GM21447 (cell line): ENCODE results near the gene PTPRN2.

Experiments
- ATAC-seq: cut with Tn5 transposase; IDR thresholded peaks from one replicate; pipeline ENCODE4 v1.9.1; 2021; ENCODE audit not compliant: unreplicated experiment

PTPRN2 gene

DNA sequence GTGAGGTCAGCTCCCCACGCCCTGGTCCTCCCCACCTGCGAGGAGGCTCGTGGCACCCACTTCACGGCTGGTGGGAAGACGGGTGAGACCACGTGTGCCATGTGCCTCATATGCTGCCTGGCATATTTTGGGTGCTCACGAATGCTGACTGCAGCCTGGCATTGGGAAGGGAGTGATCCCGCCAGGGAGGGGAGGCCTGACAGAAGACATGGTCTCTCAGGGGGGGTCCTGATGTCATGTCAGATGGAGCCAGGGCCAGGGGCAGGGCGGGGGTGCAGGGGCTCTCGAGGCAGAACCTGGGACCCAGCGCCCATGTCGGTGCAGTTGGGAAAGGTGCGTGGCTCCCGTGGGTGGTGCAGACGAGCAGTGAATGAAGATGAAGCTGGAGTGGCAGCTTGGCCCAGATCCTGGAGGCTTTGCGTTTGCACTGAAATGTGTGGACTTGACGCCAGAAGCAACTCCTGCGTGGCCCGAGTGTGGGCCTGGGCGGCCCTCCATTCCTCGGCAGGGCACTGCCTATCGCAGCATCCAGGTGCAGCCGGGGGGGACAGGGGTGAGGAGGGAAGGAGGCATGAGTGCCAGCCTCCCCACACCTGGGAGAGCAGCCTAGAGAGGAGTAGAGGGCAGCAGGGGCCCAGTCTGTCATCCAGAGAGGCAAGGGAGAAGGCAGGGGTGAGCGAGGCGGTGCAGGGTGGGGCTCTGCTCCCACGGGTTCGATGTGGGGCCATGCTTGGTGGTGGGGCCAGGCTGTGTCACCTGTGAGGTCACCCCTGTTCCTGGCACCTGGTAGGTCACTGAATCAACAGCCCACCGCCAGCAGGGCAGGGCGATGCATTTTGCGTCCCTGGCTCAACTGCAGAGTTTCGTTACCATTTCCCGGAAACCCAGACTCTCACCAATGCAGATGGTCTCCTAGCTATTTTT is 865.2 kb downstream of the PTPRN2 start:
- ATAC-seq: no peak

DNA sequence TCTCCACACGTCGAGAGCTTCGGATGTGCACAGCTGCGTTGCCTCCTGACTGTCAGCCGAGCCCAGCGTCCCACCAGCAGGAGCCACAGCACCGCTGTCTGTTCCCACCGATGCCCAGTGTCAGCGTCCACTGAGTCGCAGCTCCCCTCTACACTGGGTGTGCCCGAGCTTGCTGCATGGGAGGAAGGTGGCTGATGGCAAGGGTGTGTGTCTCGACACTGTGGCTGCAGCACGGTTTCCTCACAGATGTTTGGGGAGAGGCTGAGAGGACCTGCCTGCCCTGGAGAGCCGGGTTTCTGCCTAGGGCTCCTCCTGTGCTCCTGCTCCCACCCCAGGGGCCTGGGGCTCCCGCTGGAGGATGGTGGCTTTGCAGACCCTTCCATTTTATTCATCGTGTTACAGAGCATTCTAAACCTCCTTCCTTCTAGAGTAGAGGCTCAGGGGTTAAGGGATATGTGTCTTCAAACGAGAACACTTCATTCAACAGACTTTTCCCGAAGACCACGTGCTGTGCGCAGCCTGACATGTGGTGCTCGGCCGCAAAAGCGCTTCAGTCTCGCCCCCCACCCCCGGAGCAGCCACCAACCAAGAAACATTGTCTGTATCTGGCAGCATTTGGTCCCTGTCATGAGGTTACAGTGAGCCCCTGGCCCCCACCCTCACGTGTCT is 866.0 kb downstream of the PTPRN2 start:
- ATAC-seq: no peak

DNA sequence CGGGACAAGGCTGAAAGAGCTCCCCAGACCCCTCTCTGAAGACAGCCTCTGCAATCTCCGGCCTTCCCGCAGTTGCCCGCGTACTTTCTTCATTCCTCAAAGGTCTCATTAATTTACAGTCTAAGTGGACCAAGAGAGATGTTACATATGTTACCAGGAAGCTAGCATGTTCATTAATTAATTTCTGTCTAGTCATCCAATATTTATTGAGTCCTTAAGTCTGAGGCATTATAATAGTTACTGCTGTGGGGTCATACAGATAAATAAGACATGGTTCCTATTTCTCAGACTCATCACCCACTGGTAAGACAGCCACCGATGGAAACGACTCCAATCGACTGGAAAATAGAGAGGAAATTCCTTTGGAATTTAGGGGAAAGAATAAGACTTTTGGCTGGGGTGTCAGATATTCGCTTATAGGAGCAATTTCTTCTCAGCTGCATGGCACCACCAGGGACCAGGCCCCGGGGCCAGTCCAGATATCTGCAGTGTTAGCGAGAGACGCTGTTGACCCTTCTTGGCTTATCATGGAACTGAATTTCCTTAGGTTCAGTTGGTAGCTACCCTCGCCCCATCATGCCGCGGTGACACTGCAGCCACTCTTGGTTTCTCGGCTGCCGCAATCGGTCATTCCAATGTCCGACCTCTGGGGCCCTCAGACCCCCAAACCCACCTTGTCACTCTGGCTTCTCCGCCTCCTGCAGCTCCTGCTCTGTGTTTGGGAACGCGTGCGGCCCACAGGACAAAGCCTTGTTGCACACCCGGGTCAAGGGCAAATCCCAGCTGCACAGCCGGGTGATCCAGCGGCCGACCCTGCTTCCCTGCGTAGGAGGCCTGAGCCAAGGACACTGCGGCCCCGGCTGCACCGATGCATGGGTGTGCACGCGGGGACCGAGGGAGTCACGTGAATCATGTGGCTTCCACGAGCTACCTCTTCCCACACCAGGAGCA is 867.6 kb downstream of the PTPRN2 start:
- no peak for ATAC-seq

DNA sequence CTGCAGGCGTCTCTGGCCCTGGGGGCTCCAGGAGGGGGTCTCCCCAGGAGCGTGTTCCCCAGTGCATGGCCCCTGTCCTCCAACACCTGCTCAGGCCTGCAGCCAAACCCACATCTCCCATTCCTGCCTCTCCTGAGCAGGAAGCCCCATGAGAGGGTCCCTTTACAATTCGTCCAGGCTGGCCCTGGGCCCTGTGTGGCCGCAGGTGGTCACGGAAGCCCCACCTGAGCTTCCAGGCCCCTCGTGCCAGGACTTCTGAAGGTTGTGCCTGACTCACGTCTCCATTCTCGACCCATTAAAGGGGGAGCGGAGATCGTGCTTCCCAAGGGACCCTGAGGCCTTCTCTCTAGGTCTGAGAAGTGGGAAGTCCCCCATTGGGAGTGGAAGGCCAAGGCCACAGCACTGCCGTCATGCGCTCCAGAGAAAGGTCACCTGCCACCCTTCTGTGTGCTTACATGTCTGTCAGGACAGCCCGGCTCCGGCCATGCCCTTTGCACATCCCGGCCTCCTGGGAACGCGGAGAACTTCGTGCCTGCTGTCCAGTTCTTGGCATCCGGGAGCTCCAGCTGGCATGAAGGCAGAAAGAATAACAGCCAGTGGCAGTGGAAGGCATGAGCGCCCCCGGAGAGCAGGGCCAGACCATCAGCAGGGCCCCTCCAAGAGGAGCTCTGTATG is 868.5 kb downstream of the PTPRN2 start:
- no peak for ATAC-seq

DNA sequence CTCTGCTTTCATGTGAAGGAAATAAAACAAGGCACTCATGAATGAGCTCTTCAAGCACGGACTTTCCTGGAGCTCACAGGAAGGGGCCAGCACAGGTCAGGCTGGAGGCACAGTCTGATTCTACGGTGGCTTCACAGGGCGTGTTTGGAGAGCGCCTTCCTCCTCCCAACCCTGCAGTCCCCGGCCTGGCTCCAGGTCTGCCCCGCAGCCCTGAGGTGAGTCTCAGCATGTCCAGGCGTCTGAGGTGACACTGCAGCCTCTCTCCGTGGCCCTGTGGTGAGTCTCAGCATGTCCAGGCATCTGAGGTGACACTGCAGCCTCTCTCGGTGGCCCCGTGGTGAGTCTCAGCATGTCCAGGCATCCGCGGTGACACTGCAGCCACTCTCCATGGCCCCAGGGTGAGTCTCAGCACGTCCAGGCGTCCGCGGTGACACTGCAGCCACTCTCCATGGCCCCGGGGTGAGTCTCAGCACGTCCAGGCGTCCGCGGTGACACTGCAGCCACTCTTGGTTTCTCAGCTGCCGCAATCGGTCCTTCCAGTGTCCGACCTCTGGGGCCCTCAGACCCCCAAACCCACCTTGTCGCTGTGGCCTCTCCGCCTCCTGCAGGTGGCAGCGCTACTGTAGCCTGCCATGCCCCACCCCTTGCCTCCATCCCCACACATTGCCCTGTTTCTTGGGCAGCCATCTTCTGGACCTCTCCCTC is 869.2 kb downstream of the PTPRN2 start:
- no peak for ATAC-seq

DNA sequence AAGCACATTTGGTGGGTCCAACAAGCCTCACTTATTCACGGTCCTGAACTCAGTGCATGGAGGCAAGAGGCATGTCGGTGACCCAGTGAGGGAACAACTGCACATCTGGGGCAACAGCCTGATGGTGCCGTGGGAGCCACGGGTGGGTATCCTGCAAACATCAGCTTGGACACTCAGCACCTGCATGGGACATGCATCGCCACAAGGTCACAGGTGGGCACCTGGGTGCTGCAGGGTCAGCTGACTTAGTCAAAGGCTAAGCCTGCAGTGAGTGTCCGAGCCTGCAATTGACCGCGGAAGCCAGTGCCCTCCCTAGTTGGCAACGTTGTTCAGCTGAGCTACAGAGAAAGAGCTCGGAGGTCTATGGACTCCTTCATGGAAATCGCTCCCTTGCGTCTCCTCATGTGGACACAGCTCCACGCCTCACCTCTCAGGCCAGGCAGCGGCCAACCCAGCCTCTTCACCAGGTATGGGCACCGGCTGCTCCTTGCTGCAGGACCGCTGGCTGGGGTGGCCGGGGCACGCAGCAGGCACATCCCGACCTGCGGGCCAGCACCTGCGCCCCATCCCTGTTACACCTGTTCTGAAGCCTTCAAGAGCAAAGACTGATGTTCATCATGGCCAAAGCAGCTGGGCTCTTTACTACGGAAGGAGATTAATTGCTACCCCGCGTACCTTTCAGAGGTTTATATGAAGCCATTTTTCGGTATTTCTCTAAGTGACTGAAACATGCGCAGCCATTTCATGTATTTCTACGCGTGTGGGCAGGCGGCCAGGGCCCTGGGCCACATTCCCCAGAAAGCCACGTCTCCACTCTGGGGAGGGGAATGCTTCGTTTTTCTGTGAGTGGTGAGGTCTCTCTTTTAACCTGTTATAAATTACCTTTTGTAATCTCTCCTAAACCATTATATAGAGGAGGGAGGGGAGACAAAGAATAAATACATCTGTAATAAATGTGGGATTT is 870.1 kb downstream of the PTPRN2 start:
- ATAC-seq: no peak

DNA sequence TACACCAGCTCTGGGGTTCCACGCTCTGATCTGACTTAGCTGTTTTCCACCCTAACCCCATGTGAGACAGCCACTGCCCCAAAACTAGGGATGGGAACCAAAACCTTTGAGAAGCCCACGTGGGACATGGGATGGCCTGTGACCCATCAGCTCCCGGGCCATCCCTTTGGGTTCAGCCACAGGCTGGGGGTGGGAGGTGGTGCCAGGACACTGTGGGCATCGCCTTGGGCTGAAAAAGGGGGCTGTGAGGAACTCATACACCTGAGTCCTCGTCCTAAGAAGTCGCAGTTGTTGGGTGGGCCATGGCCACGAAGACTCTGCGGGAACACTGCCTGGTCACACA is 871.7 kb downstream of the PTPRN2 start:
- no peak for ATAC-seq

DNA sequence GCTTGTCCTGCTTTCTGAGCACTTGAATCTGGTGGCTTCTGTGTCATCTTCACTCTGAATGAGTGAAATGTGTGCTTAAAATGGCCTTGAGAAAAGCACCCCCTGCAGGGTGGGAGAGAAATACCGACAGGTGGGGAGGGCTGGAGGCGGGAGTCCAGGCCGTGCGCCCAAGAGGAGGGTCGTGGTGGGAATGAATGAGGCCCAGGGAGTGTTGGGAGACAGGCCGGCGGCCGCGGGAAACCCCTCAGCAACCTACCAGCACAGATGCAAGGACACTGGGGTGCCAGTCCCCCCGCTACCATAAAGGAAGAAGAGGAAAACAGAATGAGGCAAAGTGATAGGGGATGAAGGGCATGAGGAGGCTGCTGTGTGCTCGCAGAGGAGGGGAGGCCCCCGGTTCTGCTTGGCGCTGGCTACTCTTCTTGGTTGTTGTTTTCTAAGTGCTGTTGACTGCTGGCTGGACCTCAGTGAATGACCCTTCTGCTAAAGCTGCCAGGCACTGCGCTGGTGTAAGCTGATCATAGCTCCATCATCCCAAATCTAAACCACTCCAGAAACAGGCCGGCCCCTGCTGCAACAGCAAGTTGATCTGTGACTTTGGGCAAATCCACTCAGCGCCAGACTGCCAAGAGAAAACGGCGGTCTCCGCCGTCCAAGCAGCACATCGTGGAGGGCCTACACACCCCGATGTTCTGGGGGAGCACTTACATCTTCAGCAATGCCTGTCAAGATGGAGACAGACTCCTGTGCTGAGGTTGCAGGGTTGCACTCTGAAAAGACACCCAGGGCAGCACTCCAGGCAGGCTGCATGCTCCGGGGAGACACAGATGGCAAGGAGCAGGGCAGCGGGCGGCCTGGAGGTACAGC is 872.3 kb downstream of the PTPRN2 start:
- ATAC-seq: no peak

DNA sequence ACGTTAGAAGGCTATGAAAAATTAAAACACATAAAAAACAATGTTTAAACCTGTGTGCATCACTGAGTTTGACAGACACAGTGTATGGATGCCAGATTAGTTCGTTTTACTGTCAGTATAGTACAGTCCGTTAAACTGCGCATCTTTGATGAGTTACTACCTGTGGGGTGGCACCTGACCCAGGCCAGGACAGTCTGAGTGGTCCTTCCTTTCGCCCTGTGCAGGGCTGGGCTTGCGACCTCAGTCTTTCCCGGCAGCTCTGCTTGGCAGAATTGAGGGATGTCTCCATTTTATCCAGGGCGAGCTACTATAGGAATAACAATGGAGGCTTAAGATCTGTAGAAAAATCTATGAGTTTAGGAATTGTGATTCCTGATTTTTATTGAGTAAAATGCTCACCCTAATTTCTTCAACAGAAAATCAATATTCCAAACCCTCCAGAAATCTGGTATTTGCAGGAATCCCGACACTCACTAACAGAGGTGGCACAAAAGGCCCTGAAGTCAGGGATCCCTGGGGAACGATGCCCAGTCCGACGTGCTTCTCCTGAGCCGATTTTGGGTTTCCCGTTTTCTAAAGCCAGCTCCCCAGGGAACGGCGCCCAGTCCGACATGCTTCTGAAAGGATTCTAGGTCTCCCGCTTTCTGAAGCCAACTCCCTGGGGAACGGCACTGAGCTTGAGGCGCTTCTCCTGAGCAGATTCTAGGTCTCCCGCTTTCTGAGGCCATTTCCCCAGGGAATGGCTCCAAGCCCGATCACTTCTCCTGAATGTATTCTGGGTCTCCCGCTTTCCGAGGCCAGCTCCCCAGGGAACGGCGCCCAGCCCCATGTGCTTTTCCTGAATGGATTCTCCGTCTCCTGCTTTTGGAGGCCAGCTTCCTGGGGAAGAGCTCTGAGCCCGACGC is 873.2 kb downstream of the PTPRN2 start:
- no peak for ATAC-seq

DNA sequence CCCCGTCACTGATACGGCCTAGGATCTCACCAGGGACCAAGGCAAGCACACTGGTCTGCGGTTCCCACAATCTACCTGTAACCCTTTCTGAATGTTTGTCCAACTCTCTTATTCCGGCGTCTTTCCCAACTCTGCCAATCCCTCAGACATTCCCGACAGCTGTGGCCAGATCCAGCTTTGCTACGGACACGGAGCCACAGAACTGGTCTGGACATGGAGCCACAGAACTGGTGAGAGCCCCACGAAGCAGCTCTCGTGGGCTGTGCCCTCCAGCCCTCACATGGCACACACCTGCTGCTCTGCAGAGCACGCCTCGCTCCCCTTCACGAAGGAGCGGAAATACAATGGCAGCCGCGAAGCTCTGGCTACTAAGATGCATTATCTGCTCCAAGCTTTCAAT is 874.0 kb downstream of the PTPRN2 start:
- no peak for ATAC-seq

DNA sequence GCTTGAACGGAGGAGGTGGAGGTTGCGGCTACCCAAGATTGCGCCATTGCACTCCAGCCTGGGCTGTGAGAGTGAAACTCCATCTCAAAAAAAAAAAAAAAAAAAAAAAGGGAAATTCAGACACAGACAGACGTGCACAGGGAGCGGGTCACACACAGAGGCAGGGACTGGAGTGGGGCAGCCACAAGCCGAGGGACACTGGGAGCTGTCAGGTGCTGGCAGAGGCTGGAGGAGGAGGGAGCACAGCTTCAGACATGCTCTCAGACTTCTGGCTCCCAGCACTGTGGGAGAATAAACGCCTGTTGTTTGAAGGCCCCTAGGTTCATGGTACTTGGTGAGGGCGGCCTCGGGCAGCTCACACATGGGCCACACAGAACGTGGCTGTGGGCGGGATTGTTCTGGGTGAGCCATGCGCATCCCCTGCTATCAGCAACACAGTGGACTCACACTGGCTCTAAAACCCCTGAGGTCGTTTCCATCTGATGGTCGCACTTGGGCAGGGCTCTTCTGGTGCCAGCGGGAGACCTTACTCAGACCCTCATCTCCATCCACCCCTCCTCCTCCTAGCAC is 874.9 kb downstream of the PTPRN2 start:
- ATAC-seq: no peak

DNA sequence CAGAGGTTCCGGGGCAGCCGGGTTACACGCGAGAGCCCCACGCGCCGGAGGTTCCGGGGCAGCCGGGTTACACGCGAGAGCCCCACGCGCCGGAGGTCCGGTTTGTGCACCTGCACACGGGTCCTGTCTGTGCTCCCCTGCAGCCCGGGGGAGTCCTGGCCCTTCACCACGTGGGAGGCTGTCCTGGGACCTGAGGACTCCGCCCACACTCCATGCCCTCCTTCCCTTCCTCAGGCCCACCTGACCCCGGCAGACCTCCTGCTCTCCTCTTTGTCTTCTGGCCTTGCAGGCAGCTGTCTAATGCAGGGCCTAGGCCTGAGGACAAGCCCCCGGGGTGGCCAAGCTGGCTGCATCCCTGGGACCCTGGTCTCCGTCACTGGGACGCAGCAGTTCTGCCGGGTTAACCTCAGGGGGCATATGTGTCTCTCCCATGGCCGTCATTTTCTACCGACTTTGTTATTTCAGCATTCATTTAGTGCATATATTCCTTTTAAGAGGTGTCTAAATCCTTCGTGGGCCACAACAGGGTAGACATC is 876.2 kb downstream of the PTPRN2 start:
- ATAC-seq: no peak

DNA sequence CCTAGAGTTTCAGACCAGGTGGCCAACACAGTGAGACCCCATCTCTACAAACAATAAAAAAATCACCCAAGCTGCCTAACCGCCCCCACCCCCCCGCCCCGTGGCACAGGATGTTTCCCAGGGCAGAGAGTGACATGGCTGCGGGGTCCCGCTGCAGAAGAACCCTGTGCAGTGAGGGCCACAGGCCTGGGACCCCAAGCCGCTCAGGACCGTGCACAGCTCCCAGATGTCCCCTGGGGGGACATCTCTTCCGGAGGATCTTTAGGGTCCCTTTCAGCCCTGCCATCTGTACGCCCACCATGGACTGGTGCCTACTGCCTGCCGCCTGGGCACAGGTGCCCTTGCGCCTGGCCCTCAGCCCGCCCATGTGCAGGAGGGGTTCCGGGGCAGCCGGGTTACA is 877.2 kb downstream of the PTPRN2 start:
- no peak for ATAC-seq

DNA sequence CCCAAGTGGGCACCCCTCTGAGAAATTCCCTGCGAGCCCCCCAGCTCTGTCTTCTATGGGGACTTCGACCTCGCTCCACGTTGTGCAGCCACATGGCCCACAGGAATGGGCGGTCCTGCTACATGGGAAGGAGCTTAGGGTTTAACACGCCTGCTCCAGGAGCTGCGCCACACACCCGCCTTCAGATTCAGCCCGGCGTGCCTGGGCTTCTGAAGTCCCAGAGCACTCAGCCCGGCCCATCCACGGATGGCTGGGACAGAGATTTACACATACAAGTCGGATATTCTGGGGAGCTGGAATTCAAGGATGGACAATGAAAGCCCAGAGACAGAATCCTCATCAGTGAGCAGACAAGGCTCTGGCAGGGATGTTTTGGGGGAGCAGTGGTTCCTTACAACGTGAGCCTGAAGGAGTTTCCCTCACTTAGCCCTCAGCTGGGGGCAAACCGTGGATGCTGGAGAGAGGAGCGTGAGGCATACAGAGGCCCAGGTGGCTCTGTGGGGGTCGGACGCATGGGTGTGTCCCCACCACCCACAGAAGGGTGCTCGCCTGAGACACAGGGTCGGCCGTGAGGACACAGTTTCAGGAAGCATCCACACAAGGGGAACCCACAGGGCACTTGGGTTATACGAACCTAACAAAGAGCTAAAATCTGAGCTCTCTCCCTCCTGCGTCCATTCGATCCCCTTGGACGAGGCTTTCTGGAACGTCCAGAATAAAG is 877.9 kb downstream of the PTPRN2 start:
- no peak for ATAC-seq

DNA sequence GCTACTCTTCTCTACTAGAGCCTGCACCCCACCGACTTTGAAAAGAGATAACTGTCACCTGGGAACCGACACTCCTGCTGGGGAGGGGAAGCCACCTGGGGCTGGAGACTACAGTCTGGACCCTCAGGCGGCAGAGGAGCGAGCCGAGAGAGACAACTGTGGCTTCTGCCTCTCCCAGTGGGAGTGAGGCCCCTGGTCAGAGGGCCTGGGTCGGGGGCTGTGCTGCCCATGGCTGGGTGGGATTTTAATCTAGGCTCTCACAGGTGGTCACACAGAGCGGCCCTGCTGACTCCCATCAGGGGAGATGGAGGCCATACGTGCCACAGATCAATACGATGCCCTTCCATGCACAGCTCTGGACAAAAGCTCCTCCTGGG is 878.7 kb downstream of the PTPRN2 start:
- no peak for ATAC-seq
